Muscle layer of colon (tissue), 2 donors: Measurements from ENCODE around the gene ZNF382.
"Not testable (repeated sequence)": the region's sequence is repeated elsewhere in the genome, so short reads cannot be mapped to it uniquely, and the experiment has no call there.

Source experiments
- H3K27ac ChIP-seq: one replicate; pipeline ENCODE4 v1.7.0; 2013; ENCODE audit warnings: low read depth, mild to moderate bottlenecking, low read length, moderate library complexity
- H3K27me3 ChIP-seq, 2 donors: one replicate each; pipeline ENCODE4 v1.7.0; 2013; ENCODE audit warnings: low read length in 2 of 2, mild to moderate bottlenecking in 2 of 2; ENCODE audit not compliant: insufficient read depth in 2 of 2, control insufficient read depth in 1 of 2
- H3K36me3 ChIP-seq: one replicate; pipeline ENCODE4 v1.7.0; 2013; ENCODE audit warnings: mild to moderate bottlenecking, low read length; ENCODE audit not compliant: insufficient read depth
- H3K4me1 ChIP-seq: one replicate; pipeline ENCODE4 v1.7.0; 2013; ENCODE audit warnings: mild to moderate bottlenecking, low read length; ENCODE audit not compliant: insufficient read depth
- H3K4me3 ChIP-seq, 2 donors: one replicate each; pipeline ENCODE4 v1.7.0; 2013; ENCODE audit warnings: low read length in 2 of 2, low read depth in 1 of 2, mild to moderate bottlenecking in 1 of 2, moderate library complexity in 1 of 2
- H3K9ac ChIP-seq: one replicate; pipeline ENCODE4 v1.7.0; 2013; ENCODE audit warnings: low read length
- H3K9me3 ChIP-seq: one replicate; pipeline ENCODE4 v1.7.0; 2013; ENCODE audit warnings: mild to moderate bottlenecking, low read length
- donor health status: abdominal sarcoma.
- donor health status: Adenocarcinoma of cecum.

The ZNF382 gene

GRCh38 chr19:36605101-36605876 lies at the start of gene ZNF382:
ZNF382 (plus strand) TSS chr19:36605313; CDS start chr19:36609915, 4,602 bp downstream.
- Histone ChIP-seq H3K27me3 (no peaks in the 10 kb centered on the region), H3K4me1 (peaks cover 4% of the 10 kb centered on the region), H3K9ac (peak within 1 kb of the TSS; percentile 59), H3K9me3 (no peaks in the 10 kb centered on the region), H3K4me3 (peak within 1 kb of the TSS; percentile 45 to 86), H3K36me3 (peaks cover 9% of the 10 kb centered on the region), H3K27ac (peak within 1 kb of the TSS; percentile 35)

GRCh38 chr19:36564391-36564790 lies 40.7 kb upstream of the ZNF382 start:
- Histone ChIP-seq H3K27me3 (no peaks in the 10 kb centered on the region), H3K4me3 (no peak overlapping the region), H3K4me1 (no peaks in the 10 kb centered on the region), H3K9me3 (peaks cover 43% of the 10 kb centered on the region), H3K27ac (no peak overlapping the region), H3K9ac (no peak overlapping the region), H3K36me3 (peaks cover 20% of the 10 kb centered on the region)

GRCh38 chr19:36572593-36573019 lies 32.5 kb upstream of the ZNF382 start:
- H3K36me3 ChIP-seq: peaks cover 14% of the 10 kb centered on the region
- peaks cover 14% of the 10 kb centered on the region for H3K9me3 ChIP-seq
- no peaks in the 10 kb centered on the region for H3K27me3 ChIP-seq
- H3K4me1 ChIP-seq: peaks cover 21% of the 10 kb centered on the region
- peak overlapping the region; percentile 67 for H3K9ac ChIP-seq
- peak overlapping the region; percentile 85 for H3K27ac ChIP-seq
- peak overlapping the region; percentile 94 to 97 for H3K4me3 ChIP-seq

- Histone ChIP-seq H3K9me3 (peaks cover 8% of the 10 kb centered on the region), H3K36me3 (peaks cover 16% of the 10 kb centered on the region)
Measured at GRCh38 chr19:36573020-36573894, 31.9 kb upstream of the ZNF382 start, which contains the start of gene ZNF529. ZNF529 (minus strand) TSS chr19:36573292; CDS start chr19:36572346, 946 bp downstream.

GRCh38 chr19:36573895-36574720 lies 31.0 kb upstream of the ZNF382 start:
- peak overlapping the region; percentile 67 for H3K9ac ChIP-seq
- H3K9me3 ChIP-seq: peaks cover 4% of the 10 kb centered on the region
- H3K27me3 ChIP-seq: no peaks in the 10 kb centered on the region
- H3K27ac ChIP-seq: peak overlapping the region; percentile 85
- H3K4me1 ChIP-seq: peaks cover 21% of the 10 kb centered on the region
- H3K4me3 ChIP-seq: peak overlapping the region; percentile 94 to 97
- H3K36me3 ChIP-seq: peaks cover 18% of the 10 kb centered on the region

More at GRCh38 chr19:36573020-36573894, 31.9 kb upstream of the ZNF382 start, which contains the start of gene ZNF529:
- H3K27ac ChIP-seq: peak within 1 kb of the TSS; percentile 85
- peak within 1 kb of the TSS; percentile 94 to 97 for H3K4me3 ChIP-seq
- no peaks in the 10 kb centered on the region for H3K27me3 ChIP-seq
- peaks cover 21% of the 10 kb centered on the region for H3K4me1 ChIP-seq
- peak within 1 kb of the TSS; percentile 67 for H3K9ac ChIP-seq

- no peaks in the 10 kb centered on the region for H3K27me3 ChIP-seq
- H3K9ac ChIP-seq: no peak overlapping the region
- no peak overlapping the region for H3K27ac ChIP-seq
- peaks cover 1% of the 10 kb centered on the region for H3K9me3 ChIP-seq
- H3K36me3 ChIP-seq: peaks cover 21% of the 10 kb centered on the region
- peaks cover 21% of the 10 kb centered on the region for H3K4me1 ChIP-seq
- H3K4me3 ChIP-seq: peak overlapping the region in 1 of 2 donors; percentile 94
Measured at GRCh38 chr19:36574741-36575140, 30.4 kb upstream of the ZNF382 start.

- no peak overlapping the region for H3K4me3 ChIP-seq
- no peaks in the 10 kb centered on the region for H3K27me3 ChIP-seq
- no peak overlapping the region for H3K9ac ChIP-seq
- H3K27ac ChIP-seq: no peak overlapping the region
- H3K36me3 ChIP-seq: peaks cover 17% of the 10 kb centered on the region
- H3K9me3 ChIP-seq: no peaks in the 10 kb centered on the region
- H3K4me1 ChIP-seq: peaks cover 15% of the 10 kb centered on the region
Measured at GRCh38 chr19:36577271-36577996, 27.7 kb upstream of the ZNF382 start.

GRCh38 chr19:36579255-36579654 lies 25.9 kb upstream of the ZNF382 start:
- peaks cover 10% of the 10 kb centered on the region for H3K9me3 ChIP-seq
- no peak overlapping the region for H3K27ac ChIP-seq
- peaks cover 17% of the 10 kb centered on the region for H3K36me3 ChIP-seq
- no peaks in the 10 kb centered on the region for H3K27me3 ChIP-seq
- H3K4me1 ChIP-seq: peaks cover 9% of the 10 kb centered on the region
- H3K4me3 ChIP-seq: no peak overlapping the region
- H3K9ac ChIP-seq: no peak overlapping the region

GRCh38 chr19:36602681-36603080 lies 2.4 kb upstream of the ZNF382 start:
- not testable (repeated sequence) for H3K4me1 ChIP-seq, H3K36me3 ChIP-seq, H3K4me3 ChIP-seq, H3K9me3 ChIP-seq, H3K27me3 ChIP-seq, H3K9ac ChIP-seq, H3K27ac ChIP-seq

GRCh38 chr19:36604656-36605100 lies 435 bp upstream of the ZNF382 start:
- H3K9me3 ChIP-seq: no peaks in the 10 kb centered on the region
- H3K9ac ChIP-seq: peak overlapping the region; percentile 43
- H3K36me3 ChIP-seq: peaks cover 6% of the 10 kb centered on the region
- H3K4me1 ChIP-seq: peaks cover 4% of the 10 kb centered on the region
- H3K4me3 ChIP-seq: peak overlapping the region; percentile 45 to 86
- peak overlapping the region; percentile 35 for H3K27ac ChIP-seq
- H3K27me3 ChIP-seq: no peaks in the 10 kb centered on the region
